GM12873 (cell line): ENCODE data around the gene IL18.

ENCODE experiments used
- TF ChIP-seq, protein P1 (sequence below): IDR thresholded peaks from 2 replicates; pipeline ENCODE4 v1.5.1; 2012; ENCODE audit warnings: low read depth, mild to moderate bottlenecking, moderate library complexity, low read length, control low read depth; ENCODE audit not compliant: insufficient read depth; ENCODE audit errors: missing control alignments

The IL18 gene

DNA sequence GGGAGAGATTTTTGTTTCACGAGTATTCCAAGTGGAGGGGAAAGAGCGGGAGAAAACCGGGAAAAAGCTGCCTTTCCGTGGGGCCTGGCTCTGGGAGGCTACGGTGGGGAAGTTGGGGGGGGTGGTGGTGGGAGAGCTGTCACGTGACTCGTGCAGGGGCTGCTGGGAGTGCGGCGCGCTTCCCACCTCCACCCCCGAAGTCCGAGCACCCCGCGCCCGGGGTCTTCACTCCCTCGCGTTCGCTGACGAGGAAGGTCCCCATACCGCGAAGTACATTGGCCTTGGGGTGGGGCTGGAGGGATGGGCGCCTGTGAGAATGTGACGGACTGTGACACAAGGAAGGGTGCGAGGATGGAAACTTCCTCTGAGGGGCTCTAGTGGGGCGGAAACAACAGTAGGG is 3.3 kb upstream of the IL18 start, which contains the start of gene TEX12:
Gene TEX12, plus strand, starts transcription at position 228 of the 400 bp plus-strand sequence. CDS start 1,897 bp downstream, outside the sequence.
- TF ChIP-seq, protein P1, sequence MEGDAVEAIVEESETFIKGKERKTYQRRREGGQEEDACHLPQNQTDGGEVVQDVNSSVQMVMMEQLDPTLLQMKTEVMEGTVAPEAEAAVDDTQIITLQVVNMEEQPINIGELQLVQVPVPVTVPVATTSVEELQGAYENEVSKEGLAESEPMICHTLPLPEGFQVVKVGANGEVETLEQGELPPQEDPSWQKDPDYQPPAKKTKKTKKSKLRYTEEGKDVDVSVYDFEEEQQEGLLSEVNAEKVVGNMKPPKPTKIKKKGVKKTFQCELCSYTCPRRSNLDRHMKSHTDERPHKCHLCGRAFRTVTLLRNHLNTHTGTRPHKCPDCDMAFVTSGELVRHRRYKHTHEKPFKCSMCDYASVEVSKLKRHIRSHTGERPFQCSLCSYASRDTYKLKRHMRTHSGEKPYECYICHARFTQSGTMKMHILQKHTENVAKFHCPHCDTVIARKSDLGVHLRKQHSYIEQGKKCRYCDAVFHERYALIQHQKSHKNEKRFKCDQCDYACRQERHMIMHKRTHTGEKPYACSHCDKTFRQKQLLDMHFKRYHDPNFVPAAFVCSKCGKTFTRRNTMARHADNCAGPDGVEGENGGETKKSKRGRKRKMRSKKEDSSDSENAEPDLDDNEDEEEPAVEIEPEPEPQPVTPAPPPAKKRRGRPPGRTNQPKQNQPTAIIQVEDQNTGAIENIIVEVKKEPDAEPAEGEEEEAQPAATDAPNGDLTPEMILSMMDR: no peak

- TF ChIP-seq, protein P1: no peak
These were observed 2.7 kb upstream of the IL18 start for GRCh38 chr11:112166562-112166961.

DNA sequence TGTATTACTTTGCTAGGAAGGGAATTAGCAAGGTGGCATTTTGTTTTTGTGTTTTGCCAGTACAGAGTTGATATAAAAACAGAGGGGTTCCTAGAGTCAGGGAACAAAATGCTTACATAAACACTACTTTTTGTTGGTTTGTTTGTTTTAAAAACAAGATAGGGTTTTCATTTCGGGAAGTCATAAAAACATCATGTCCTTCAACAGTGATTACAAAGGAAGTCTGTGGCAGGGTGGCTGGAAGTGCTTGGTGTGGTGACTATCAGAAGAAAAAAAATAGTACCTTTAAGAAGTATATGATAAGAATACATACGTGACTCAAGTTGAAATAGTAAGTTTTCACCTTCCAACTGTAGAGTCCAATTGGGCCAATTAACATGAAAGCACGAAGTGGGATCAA is 1.2 kb upstream of the IL18 start:
- TF ChIP-seq, protein P1: no peak

- TF ChIP-seq, protein P1: no peak
These were observed 940 bp downstream of the IL18 start for GRCh38 chr11:112162761-112163546.

DNA sequence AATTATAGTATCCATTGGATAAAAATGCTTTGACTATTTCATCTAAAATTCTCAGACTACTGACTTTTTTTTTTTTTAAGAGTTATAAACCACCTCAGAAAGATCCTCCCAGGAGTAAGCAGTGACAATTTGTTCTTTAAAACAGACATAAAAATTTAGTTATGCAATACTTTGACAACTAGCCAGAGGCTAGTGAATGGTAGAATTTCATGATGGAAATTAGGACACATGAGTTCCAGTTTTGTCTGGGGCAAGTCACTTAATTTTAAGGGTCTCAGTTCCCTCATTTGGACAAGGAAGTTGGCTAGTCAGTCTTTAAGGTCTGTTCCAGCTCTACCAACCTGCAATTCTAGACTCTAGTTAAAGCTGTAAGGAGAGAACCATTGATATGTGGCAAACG is 2.9 kb downstream of the IL18 start:
- TF ChIP-seq, protein P1: no peak

- TF ChIP-seq, protein P1: no peak
These were observed 3.6 kb downstream of the IL18 start for GRCh38 chr11:112160091-112160848.
